ENCODE results near the gene NSUN6.
"Not testable (repeated sequence)": the region's sequence is repeated elsewhere in the genome, so short reads cannot be mapped to it uniquely, and the experiment has no call there.

Gene NSUN6

DNA sequence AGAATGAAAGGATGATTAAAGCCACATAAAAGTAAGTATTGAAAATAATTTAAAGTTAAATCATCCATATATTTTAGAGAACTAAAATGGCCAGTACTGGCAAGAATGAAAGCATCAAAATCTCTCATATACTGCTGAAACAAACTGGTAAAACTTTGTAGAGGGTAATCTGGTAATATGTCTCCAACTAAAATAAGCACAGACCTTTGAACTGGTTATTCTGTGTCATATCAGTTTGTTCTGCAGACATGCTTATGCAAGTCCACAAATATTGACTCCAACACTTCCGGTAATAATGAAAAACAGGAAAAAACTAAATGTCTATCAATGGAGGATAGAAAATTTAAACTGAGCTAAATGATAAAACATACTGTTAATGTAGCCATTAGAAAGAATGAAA, 14.0 kb downstream of the NSUN6 start:
- H3K4me3 Mint-ChIP-seq, DNase-seq, H3K9me3 Mint-ChIP-seq, ATAC-seq, H3K4me1 Mint-ChIP-seq, H3K27me3 Mint-ChIP-seq, H3K27ac Mint-ChIP-seq: not testable (repeated sequence)

- no peaks in the 10 kb centered on the region for H3K4me1 Mint-ChIP-seq
- DNase-seq: no peak
Observed at GRCh38 chr10:18635995-18636394, 15.4 kb downstream of the NSUN6 start.

GRCh38 chr10:18632500-18632899, 18.9 kb downstream of the NSUN6 start:
- DNase-seq, H3K4me3 Mint-ChIP-seq, H3K27ac Mint-ChIP-seq, H3K27me3 Mint-ChIP-seq, ATAC-seq, H3K9me3 Mint-ChIP-seq: not testable (repeated sequence)
- peaks cover 12% of the 10 kb centered on the region for H3K4me1 Mint-ChIP-seq

More at GRCh38 chr10:18635995-18636394, 15.4 kb downstream of the NSUN6 start:
- H3K27ac Mint-ChIP-seq: no peak overlapping the region
- no peak for ATAC-seq
- H3K27me3 Mint-ChIP-seq: no peaks in the 10 kb centered on the region
- H3K9me3 Mint-ChIP-seq: no peaks in the 10 kb centered on the region
- no peak overlapping the region for H3K4me3 Mint-ChIP-seq

- Mint-ChIP-seq H3K4me1 (peaks cover 24% of the 10 kb centered on the region), H3K27ac (peak overlapping the region; percentile 63 to 93), H3K4me3 (peak overlapping the region; percentile 73 to 89)
- ATAC-seq, H3K9me3 Mint-ChIP-seq, H3K27me3 Mint-ChIP-seq: not testable (repeated sequence)
- peak; percentile 59 to 71 for DNase-seq
Observed at GRCh38 chr10:18627452-18628018, 23.9 kb downstream of the NSUN6 start.

GRCh38 chr10:18625886-18626285, 25.5 kb downstream of the NSUN6 start:
- no peaks in the 10 kb centered on the region for H3K27me3 Mint-ChIP-seq
- H3K27ac Mint-ChIP-seq: no peak overlapping the region
- DNase-seq: no peak
- H3K4me3 Mint-ChIP-seq: no peak overlapping the region
- no peak for ATAC-seq
- H3K4me1 Mint-ChIP-seq: peaks cover 24% of the 10 kb centered on the region
- H3K9me3 Mint-ChIP-seq: no peaks in the 10 kb centered on the region

- peaks cover 24% of the 10 kb centered on the region for H3K4me1 Mint-ChIP-seq
- not testable (repeated sequence) for H3K27me3 Mint-ChIP-seq, H3K27ac Mint-ChIP-seq, H3K4me3 Mint-ChIP-seq, H3K9me3 Mint-ChIP-seq, DNase-seq, ATAC-seq
Observed at GRCh38 chr10:18623671-18624070, 27.7 kb downstream of the NSUN6 start.

DNA sequence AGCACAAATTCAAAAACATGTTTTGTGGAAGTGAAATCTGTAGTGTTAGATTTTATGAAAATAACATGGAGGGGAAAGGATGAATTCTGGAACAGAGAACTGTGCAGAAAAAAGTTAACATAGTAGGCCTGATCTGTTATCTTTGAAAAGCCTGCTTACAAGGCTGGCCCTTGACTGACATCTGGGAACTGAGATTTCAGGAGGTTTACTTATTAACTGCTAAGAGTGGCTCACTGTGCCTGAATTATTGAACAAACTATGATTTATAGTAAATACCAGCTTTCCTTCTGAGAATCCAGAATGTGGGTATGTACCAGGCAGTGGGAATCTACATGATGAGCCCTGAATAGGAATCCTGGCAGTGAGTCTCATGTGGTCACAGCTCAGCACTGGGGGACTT, 30.5 kb downstream of the NSUN6 start:
- ATAC-seq (no peak), DNase-seq (no peak)
- Mint-ChIP-seq H3K4me3 (no peak overlapping the region), H3K27ac (no peak overlapping the region), H3K4me1 (no peaks in the 10 kb centered on the region), H3K9me3 (no peaks in the 10 kb centered on the region), H3K27me3 (no peaks in the 10 kb centered on the region)

DNA sequence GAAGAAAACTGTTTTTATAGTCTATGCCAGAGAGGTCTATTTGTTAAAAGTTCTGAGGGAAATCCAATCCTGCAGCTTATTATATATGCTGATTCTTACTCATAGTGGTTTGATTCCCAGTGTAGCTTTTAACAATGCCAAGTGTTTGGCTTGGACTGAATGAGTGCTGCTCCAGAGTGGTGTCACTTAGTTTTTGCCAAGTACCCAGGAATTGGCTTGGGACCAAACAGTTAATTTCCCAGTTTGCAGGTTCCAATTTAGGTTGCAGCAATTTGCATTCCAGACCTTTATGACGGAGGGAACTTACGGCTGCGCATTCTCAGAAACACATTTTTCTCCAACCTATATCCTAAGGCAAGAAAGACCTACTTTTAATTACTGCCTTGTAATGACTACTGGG, 32.4 kb downstream of the NSUN6 start:
- Mint-ChIP-seq H3K27ac (no peak overlapping the region), H3K4me1 (no peaks in the 10 kb centered on the region), H3K27me3 (no peaks in the 10 kb centered on the region), H3K9me3 (no peaks in the 10 kb centered on the region), H3K4me3 (no peak overlapping the region)
- DNase-seq (no peak), ATAC-seq (no peak)

DNA sequence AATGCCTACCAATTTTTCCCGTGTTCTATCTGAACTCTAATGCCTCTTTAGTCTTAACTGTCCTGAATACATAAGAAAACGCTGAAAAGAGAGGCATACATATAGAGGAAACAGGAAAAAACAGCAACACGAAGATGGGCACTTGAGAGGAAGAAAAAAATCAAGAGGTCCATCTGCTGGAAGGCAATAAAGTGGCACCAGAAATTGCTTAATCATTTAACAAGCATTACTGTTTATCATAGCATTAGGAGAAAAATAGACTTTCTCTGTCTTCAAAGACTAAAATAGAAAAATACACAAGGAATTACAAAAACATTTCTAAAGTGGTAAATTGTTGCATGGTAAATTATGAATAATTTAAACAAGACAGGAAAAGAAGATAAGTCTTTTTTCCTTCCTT, 35.0 kb downstream of the NSUN6 start:
- Mint-ChIP-seq H3K4me3 (no peak overlapping the region), H3K4me1 (no peaks in the 10 kb centered on the region), H3K27ac (no peak overlapping the region), H3K9me3 (no peaks in the 10 kb centered on the region), H3K27me3 (no peaks in the 10 kb centered on the region)
- DNase-seq: no peak
- ATAC-seq: no peak

DNA sequence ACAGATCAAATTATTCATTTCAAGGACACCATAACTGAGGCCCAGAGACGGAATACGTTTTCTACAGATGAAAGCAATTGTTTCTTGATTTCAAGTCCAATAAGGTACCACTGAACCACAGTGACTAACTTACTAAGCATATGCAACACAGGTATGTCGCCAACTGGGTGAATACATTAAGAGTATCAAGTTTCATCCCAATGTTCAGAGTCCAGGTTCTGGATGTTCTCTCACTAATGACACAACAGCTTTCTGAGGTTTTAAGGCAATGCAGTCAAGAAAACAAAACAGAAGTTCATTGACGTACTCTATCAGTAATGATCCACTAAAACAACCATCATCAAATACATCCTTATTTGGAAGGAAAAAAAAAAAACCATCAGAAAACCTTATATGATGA, 35.8 kb downstream of the NSUN6 start:
- DNase-seq (no peak), ATAC-seq (no peak)
- Mint-ChIP-seq H3K4me3 (no peak overlapping the region), H3K27ac (no peak overlapping the region), H3K4me1 (no peaks in the 10 kb centered on the region), H3K9me3 (no peaks in the 10 kb centered on the region), H3K27me3 (no peaks in the 10 kb centered on the region)

DNA sequence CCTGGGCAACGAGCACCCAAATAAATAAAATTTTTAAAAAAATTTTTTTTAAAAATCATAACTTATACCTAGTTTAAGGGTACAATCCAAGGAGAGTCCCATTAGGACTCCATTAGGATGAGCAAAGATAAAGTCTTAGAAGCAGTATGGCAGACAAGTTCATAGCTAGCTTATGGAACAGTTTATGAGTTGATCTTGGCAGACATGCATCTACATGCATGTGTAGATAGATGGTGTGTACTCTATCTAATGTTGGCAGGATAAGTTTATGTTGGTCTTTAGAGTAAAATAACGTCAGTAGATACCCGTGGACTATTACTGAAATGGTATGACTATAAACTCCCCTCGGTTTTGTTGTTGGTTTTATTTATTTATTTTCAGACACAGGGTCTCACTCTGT, 40.2 kb downstream of the NSUN6 start:
- Mint-ChIP-seq H3K4me3 (no peak overlapping the region), H3K27ac (no peak overlapping the region), H3K9me3 (no peaks in the 10 kb centered on the region), H3K4me1 (no peaks in the 10 kb centered on the region), H3K27me3 (no peaks in the 10 kb centered on the region)
- ATAC-seq (no peak), DNase-seq (no peak)

DNA sequence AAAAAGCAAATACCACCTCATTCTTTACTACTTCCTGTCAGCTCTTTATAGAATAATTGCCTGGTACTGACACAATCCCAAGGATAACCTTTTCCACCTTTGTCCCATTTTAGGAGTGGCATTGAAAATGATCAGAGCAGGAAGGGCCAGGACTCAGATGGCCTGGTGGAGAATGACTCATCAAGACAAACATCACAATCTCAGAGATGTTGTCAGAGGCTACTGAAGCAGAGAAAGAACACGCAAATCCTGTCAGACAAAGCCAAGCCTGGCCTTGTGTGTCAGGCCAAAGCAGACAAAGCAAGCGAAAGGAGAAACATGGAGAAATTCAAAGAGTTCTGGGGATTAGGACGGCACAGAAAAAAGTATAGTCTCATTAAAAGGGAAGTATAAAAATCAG, 40.9 kb downstream of the NSUN6 start:
- no peak for DNase-seq

DNA sequence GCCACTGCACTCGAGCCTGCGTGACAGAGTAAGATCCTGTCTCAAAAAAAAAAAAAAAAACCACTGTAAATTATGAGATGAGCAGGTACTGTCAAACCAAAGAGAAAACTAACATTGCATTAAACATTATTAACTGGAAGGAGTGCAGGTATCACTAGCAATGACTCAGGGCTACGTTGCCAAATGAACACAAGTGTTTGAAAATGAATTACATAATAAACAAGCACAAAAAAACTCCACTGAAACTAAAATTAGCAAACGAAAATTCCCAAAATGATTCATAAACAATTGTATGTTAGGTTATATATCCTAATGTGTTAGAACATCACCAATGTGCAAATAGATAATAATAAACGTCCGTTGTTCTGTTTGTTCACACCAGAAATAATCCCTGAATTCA, 42.8 kb downstream of the NSUN6 start:
- H3K4me3 Mint-ChIP-seq: no peak overlapping the region
- no peaks in the 10 kb centered on the region for H3K4me1 Mint-ChIP-seq
- no peaks in the 10 kb centered on the region for H3K27me3 Mint-ChIP-seq
- no peak for ATAC-seq
- DNase-seq: no peak
- H3K9me3 Mint-ChIP-seq: no peaks in the 10 kb centered on the region
- H3K27ac Mint-ChIP-seq: peak overlapping the region in 1 of 2 donors; percentile 44

More for the DNA sequence above, 40.9 kb downstream of the NSUN6 start:
- H3K4me1 Mint-ChIP-seq: no peaks in the 10 kb centered on the region
- no peak overlapping the region for H3K4me3 Mint-ChIP-seq
- no peak overlapping the region for H3K27ac Mint-ChIP-seq
- no peaks in the 10 kb centered on the region for H3K9me3 Mint-ChIP-seq
- no peaks in the 10 kb centered on the region for H3K27me3 Mint-ChIP-seq
- ATAC-seq: no peak

DNA sequence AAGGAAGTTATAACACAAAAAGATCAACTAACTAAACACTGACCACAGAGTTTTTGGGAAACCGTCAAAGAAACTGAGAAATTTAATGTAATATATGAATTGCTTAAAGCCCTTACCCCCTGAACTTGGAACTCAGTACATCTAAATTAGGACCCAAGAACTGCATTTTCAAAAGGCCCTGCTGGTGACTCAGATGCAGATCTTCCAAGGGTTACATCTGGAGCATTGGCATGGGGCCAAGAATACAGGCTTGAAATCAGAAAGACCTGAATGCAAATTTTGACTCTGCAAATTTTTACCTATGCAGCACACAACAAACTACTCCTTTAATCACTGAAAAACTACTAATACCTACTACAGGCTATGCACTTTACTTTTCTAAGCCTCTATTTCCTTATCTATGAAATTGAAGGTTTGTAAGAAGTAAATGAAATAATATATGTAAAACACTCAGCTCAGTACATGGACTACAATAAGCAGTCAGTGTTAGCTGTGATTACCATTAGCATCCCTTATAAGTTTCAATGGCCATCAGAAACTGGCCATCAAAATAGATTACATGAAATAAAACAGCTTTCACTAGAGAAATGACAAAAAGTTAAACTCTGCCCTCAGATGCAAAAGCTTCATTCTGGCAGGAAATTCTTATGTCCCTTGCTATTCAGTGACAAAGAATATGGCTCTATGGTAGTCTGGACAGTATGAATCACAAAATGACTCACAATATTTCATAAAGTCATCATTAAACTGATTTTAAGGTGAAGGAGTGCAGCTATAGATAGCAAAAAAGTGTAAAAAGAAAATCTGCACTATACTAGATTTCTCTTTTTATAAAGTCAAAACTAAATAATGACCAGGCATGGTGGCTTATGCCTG, 43.6 kb downstream of the NSUN6 start:
- Mint-ChIP-seq H3K4me3 (no peak overlapping the region), H3K4me1 (no peaks in the 10 kb centered on the region), H3K27ac (no peak overlapping the region), H3K9me3 (no peaks in the 10 kb centered on the region), H3K27me3 (no peaks in the 10 kb centered on the region)
- DNase-seq (no peak), ATAC-seq (no peak)

- Mint-ChIP-seq H3K4me3 (no peak overlapping the region), H3K27me3 (no peaks in the 10 kb centered on the region), H3K9me3 (no peaks in the 10 kb centered on the region), H3K4me1 (no peaks in the 10 kb centered on the region), H3K27ac (no peak overlapping the region)
- DNase-seq (no peak), ATAC-seq (no peak)
Observed at GRCh38 chr10:18606051-18606695, 45.2 kb downstream of the NSUN6 start.

DNA sequence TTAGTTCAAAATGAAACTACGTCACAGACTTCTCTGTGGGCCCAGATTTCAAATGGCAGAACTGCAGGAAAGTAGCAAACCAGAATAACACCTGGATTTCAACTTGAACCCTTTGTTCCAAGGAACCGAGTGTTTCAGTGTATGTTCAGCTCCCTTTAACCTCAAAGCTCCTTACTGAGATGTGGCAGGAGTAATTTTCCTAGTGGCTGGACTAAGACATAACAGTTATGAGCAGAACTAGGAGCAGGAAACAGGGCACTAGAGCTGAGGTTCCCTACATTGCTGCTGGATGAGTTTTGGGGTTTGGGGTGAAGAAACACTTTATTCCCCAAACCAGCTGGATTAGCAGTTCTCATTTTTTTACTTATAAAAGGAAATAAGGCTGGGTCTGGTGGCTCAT, 50.1 kb downstream of the NSUN6 start:
- ATAC-seq: no peak
- no peak overlapping the region for H3K4me3 Mint-ChIP-seq
- H3K27me3 Mint-ChIP-seq: no peaks in the 10 kb centered on the region
- DNase-seq: no peak
- no peaks in the 10 kb centered on the region for H3K4me1 Mint-ChIP-seq
- H3K27ac Mint-ChIP-seq: no peak overlapping the region
- no peaks in the 10 kb centered on the region for H3K9me3 Mint-ChIP-seq

All from stimulated activated naive CD8-positive, alpha-beta T cell treated with anti-CD3 and anti-CD28 coated beads, Interleukin-15, amount 100 ng/mL, for 72 hours (primary cell).